Caco-2 (cell line): Measurements from ENCODE around the gene ZNF664. TPM values are rescaled to one million over a fixed set of nuclear protein-coding genes. Genes with fewer than 3 reads are reported as not detected.

Experiments used
- BruUV-seq: library from RNA; stranded (reverse); fragments of 400-500 nt; replicated peaks from 2 replicates; lab custom pipeline; 2021; lab: Mats Ljungman, UMichigan
- CTCF ChIA-PET: fragments of 300-600 bp; sonication (Branson Sonifier 250); formaldehyde crosslinking; loops from one replicate; lab custom pipeline; 2022; ENCODE audit warnings: antibody characterized with exemption; lab: Charles Lee
- POLR2A ChIA-PET: fragments of 300-600 bp; sonication (Branson Sonifier 250); formaldehyde crosslinking; loops from one replicate; lab custom pipeline; 2022; ENCODE audit warnings: antibody characterized with exemption; lab: Charles Lee
- DNase-seq, 2 experiments: peaks; one replicate each; pipeline versions ENCODE4 v3.0.0 to v3.0.0-alpha.2; 2020 to 2022
- H3K27me3 ChIP-seq: replicated peaks from 2 replicates; pipeline ENCODE4 v1.6.0; 2011; ENCODE audit warnings: low read length; ENCODE audit not compliant: control insufficient read depth, insufficient read depth
- H3K36me3 ChIP-seq: 2 replicates; pipeline ENCODE4 v1.5.1; 2011; ENCODE audit warnings: low read length; ENCODE audit not compliant: control insufficient read depth, insufficient read depth
- H3K4me1 ChIP-seq: fragments of 250-450 bp; sonication (Bioruptor Pico); 2 replicates; pipeline ENCODE4 v1.5.1; 2020; ENCODE audit warnings: mild to moderate bottlenecking
- H3K4me3 ChIP-seq: 2 replicates; pipeline ENCODE4 v1.5.1; 2011; ENCODE audit warnings: low read depth, mild to moderate bottlenecking, control low read depth, low read length
- H3K9me3 ChIP-seq: fragments of 250-450 bp; sonication (Bioruptor Pico); 2 replicates; pipeline ENCODE4 v1.5.1; 2020; ENCODE audit warnings: mild to moderate bottlenecking, moderate library complexity
- H3K27ac Mint-ChIP-seq: one replicate; pipeline ENCODE4 v1.8.0; 2022; ENCODE audit warnings: mixed read lengths; ENCODE audit not compliant: unreplicated experiment
- H3K27me3 Mint-ChIP-seq: one replicate; pipeline ENCODE4 v1.8.0; 2022; ENCODE audit warnings: mixed read lengths; ENCODE audit not compliant: insufficient read depth, unreplicated experiment
- H3K36me3 Mint-ChIP-seq: one replicate; pipeline ENCODE4 v1.8.0; 2022; ENCODE audit warnings: mild to moderate bottlenecking, mixed read lengths; ENCODE audit not compliant: insufficient read depth, unreplicated experiment
- H3K4me1 Mint-ChIP-seq: one replicate; pipeline ENCODE4 v1.8.0; 2022; ENCODE audit warnings: low read depth, mixed read lengths; ENCODE audit not compliant: unreplicated experiment
- H3K4me3 Mint-ChIP-seq: one replicate; pipeline ENCODE4 v1.8.0; 2022; ENCODE audit warnings: mild to moderate bottlenecking, moderate library complexity, mixed read lengths; ENCODE audit not compliant: unreplicated experiment
- H3K9me3 Mint-ChIP-seq: one replicate; pipeline ENCODE4 v1.8.0; 2022; ENCODE audit warnings: mixed read lengths; ENCODE audit not compliant: unreplicated experiment
- intact Hi-C: fragments of 100-400 bp; cut with micrococcal nuclease; formaldehyde crosslinking; loops from one replicate; pipeline ENCODE4 v1.10.0; 2022; ENCODE audit not compliant: unreplicated experiment
- total RNA-seq: library from RNA; stranded (reverse); gene quantifications from 2 replicates; pipeline ENCODE4 v1.2.3, GENCODE V29; 2022
- TF ChIP-seq, protein P1 (sequence below), 2 experiments: fragments of 200-600 bp in 1 of 2; IDR thresholded peaks; 1 replicate in 1 of 2; 2 replicates in 1 of 2; pipeline versions ENCODE4 v1.5.1 to v1.8.0; 2011 to 2022; ENCODE audit warnings: antibody characterized with exemption in 1 of 2, control low read depth in 1 of 2, inconsistent platforms in 1 of 2, low read depth in 1 of 2, low read length in 1 of 2, mild to moderate bottlenecking in 1 of 2, moderate library complexity in 1 of 2; ENCODE audit not compliant: insufficient read depth in 1 of 2, severe bottlenecking in 1 of 2, unreplicated experiment in 1 of 2

Gene ZNF664
- total RNA-seq, 1 experiment from 2014 or later: 117 TPM

DNA sequence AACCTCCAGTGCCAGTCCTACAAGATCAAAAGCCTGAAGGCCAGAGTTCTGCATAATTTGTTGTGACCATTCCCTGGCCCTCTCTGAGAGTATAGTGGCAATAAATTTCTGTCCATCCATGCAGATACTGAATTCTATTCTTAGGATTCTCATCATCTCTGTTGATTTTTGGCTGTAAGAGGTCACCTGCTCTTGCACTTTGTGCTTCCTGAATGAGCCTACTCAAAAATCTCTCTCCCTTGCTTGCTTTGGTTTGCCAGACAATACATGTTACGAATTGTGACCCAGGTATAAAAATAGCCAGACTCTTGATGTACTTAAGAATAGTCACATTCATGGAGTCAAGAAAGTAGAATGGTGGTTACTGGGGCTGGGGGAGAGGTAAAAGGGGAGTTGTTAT is 16.7 kb downstream of the ZNF664 start:
- TF ChIP-seq, protein P1, sequence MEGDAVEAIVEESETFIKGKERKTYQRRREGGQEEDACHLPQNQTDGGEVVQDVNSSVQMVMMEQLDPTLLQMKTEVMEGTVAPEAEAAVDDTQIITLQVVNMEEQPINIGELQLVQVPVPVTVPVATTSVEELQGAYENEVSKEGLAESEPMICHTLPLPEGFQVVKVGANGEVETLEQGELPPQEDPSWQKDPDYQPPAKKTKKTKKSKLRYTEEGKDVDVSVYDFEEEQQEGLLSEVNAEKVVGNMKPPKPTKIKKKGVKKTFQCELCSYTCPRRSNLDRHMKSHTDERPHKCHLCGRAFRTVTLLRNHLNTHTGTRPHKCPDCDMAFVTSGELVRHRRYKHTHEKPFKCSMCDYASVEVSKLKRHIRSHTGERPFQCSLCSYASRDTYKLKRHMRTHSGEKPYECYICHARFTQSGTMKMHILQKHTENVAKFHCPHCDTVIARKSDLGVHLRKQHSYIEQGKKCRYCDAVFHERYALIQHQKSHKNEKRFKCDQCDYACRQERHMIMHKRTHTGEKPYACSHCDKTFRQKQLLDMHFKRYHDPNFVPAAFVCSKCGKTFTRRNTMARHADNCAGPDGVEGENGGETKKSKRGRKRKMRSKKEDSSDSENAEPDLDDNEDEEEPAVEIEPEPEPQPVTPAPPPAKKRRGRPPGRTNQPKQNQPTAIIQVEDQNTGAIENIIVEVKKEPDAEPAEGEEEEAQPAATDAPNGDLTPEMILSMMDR (IDR thresholded peaks at IDR 0.05; ENCODE audit: insufficient read depth in 1 of 2, low read depth in 1 of 2, low read length in 1 of 2, severe bottlenecking in 1 of 2, unreplicated experiment in 1 of 2): no peak
- no peaks in the 10 kb centered on the region for H3K27me3 ChIP-seq
- no peak overlapping the region for H3K4me3 ChIP-seq
- no peak overlapping the region for H3K4me3 Mint-ChIP-seq
- H3K4me1 ChIP-seq: peaks cover 35% of the 10 kb centered on the region
- H3K9me3 ChIP-seq: no peaks in the 10 kb centered on the region
- H3K27me3 Mint-ChIP-seq: no peaks in the 10 kb centered on the region
- peaks cover 25% of the 10 kb centered on the region for H3K4me1 Mint-ChIP-seq
- ChIA-PET POLR2A (no interaction called here), CTCF (no interaction called here)
- H3K9me3 Mint-ChIP-seq: no peaks in the 10 kb centered on the region
- no peak for DNase-seq
- intact Hi-C loops: no loop called here
- H3K36me3 Mint-ChIP-seq: peaks cover 70% of the 10 kb centered on the region
- peaks cover 5% of the 10 kb centered on the region; the same call in 1 of the 2 replicates for H3K36me3 ChIP-seq
- BruUV-seq: TSS peak; percentile 18
- peak overlapping the region; percentile 82 for H3K27ac Mint-ChIP-seq

DNA sequence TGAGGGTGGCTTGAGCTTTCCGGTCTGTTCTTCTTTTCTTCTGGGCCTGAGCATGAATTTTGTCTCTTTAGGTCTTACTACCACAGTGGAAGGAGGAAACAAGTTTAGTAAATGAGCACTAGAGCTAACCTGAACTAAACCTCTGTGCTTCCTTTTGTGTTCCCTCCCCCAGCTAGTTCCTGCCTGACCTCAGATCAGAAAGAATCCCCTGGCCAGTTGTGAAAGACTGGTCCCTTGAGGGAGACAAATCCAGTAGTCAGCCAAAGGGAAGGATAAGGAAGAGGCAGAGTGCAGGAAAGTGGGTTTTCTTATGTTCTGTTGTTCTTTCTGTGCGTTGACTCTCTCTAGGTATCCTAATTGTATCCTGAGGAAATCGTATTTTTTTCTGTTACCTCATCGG is 17.5 kb downstream of the ZNF664 start:
- BruUV-seq: no TSS peak
- Histone ChIP-seq H3K27me3 (no peaks in the 10 kb centered on the region), H3K4me3 (no peak overlapping the region), H3K4me1 (peaks cover 35% of the 10 kb centered on the region), H3K9me3 (no peaks in the 10 kb centered on the region), H3K36me3 (peaks cover 5% of the 10 kb centered on the region; the same call in 1 of the 2 replicates)
- TF ChIP-seq, protein P1 (IDR thresholded peaks at IDR 0.05; ENCODE audit: insufficient read depth in 1 of 2, low read depth in 1 of 2, low read length in 1 of 2, severe bottlenecking in 1 of 2, unreplicated experiment in 1 of 2): no peak
- intact Hi-C loops: no loop called here
- no peak for DNase-seq
- Mint-ChIP-seq H3K4me1 (peaks cover 25% of the 10 kb centered on the region), H3K27me3 (no peaks in the 10 kb centered on the region), H3K4me3 (peak overlapping the region; percentile 14), H3K9me3 (no peaks in the 10 kb centered on the region), H3K36me3 (peaks cover 66% of the 10 kb centered on the region), H3K27ac (peak overlapping the region; percentile 82)
- POLR2A ChIA-PET: no interaction called here
- CTCF ChIA-PET: interaction anchor here (0.6 kb wide), 1 partner anchor 28 kb away, joined by 3 read pairs; no protein-coding TSS in a partner anchor

DNA sequence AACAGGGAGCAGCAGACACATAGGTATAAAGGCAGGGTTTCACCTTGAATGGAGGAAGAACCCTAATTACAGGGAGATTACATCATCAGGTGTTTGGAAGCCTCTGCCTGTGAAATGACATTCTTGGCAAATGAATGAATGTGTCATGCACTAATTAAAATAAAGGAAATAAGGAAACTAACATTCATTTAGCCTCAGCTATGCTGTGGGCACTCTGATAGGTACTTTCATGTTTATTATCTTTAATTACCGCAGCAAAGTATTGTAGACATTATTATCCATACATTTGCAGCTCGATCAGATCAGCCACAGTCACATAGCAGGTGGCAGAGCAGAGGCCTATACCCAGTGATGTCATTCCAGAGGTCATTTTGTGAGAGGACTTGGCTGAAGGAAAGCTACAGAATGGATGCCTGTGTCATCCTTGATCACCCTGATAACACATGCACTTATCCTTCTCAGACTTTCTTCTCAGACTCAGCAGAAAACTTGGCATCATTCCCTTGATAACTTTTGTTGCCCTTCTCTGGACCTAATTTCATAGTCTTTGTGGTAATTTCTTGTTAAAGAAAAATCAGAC is 18.4 kb downstream of the ZNF664 start:
- no TSS peak for BruUV-seq
- H3K27me3 ChIP-seq: no peaks in the 10 kb centered on the region
- DNase-seq: no peak
- no peaks in the 10 kb centered on the region for H3K9me3 ChIP-seq
- ChIA-PET POLR2A (no interaction called here), CTCF (no interaction called here)
- H3K4me1 ChIP-seq: peaks cover 35% of the 10 kb centered on the region
- H3K4me3 ChIP-seq: no peak overlapping the region
- Mint-ChIP-seq H3K9me3 (no peaks in the 10 kb centered on the region), H3K4me3 (no peak overlapping the region), H3K27ac (peak overlapping the region; percentile 82), H3K27me3 (no peaks in the 10 kb centered on the region), H3K4me1 (peaks cover 25% of the 10 kb centered on the region), H3K36me3 (peaks cover 66% of the 10 kb centered on the region)
- TF ChIP-seq, protein P1 (IDR thresholded peaks at IDR 0.05; ENCODE audit: insufficient read depth in 1 of 2, low read depth in 1 of 2, low read length in 1 of 2, severe bottlenecking in 1 of 2, unreplicated experiment in 1 of 2): no peak
- peaks cover 5% of the 10 kb centered on the region; the same call in 1 of the 2 replicates for H3K36me3 ChIP-seq
- intact Hi-C loops: no loop called here
